ENCODE measurements around the gene CRTAP. TPM values are rescaled to one million over a fixed set of nuclear protein-coding genes. Genes with fewer than 3 reads are reported as not detected.

The CRTAP gene
- total RNA-seq, result 301 and 358 TPM in 2 replicates

DNA sequence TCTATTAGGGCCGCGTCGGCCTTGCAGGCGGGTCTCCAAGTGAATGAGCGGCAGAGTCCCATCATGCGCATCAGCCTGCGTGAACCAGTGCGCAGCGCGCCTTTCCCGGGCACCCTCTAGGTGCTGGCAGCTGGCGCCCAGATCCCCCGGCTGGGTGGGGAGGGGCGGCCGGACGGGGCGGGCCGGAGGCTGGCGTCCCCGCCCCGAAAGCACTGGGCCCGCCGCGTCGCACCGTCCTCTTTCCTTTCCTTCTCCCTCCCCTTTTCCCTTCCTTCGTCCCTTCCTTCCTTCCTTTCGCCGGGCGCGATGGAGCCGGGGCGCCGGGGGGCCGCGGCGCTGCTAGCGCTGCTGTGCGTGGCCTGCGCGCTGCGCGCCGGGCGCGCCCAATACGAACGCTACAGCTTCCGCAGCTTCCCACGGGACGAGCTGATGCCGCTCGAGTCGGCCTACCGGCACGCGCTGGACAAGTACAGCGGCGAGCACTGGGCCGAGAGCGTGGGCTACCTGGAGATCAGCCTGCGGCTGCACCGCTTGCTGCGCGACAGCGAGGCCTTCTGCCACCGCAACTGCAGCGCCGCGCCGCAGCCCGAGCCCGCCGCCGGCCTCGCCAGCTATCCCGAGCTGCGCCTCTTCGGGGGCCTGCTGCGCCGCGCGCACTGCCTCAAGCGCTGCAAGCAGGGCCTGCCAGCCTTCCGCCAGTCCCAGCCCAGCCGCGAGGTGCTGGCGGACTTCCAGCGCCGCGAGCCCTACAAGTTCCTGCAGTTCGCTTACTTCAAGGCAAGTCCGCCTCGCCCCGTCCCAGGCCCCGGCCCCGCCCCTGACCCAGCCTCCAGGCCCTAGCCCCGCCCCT is at the start of gene CRTAP:
CRTAP (plus strand) TSS at position 243 of the 850 bp plus-strand sequence; CDS start at position 307, 64 bp downstream.

Small RNA genes within 50 kb of the gene (small RNA-seq; reads per million reads assigned to genes)
- gene AC123900.1, result not detected
- not detected for gene RN7SL296P
- not detected for gene SUMO2P10

Other genes starting within 250 kb of the CRTAP start
- not detected in 2 replicates for gene CCR4, start 162.4 kb upstream of the CRTAP start, total RNA-seq
- 59.5 and 61.3 TPM in 2 replicates for gene GLB1, start 16.9 kb upstream of the CRTAP start, total RNA-seq
- gene TMPPE, start 16.9 kb upstream of the CRTAP start, total RNA-seq, result 5.8 and 5.9 TPM in 2 replicates
- 23.9 and 31.5 TPM in 2 replicates for gene SUSD5, start 104.8 kb downstream of the CRTAP start, total RNA-seq
- 19.5 and 22.4 TPM in 2 replicates for gene FBXL2, start 163.4 kb downstream of the CRTAP start, total RNA-seq